T-helper 9 cell (primary cell): Measurements from ENCODE around the gene CDS1.
"Not testable (repeated sequence)": the region's sequence is repeated elsewhere in the genome, so short reads cannot be mapped to it uniquely, and the experiment has no call there.

ENCODE experiments used
- DNase-seq: peaks from one replicate; pipeline ENCODE4 v3.0.0-alpha.2; 2020

CDS1 gene

DNA sequence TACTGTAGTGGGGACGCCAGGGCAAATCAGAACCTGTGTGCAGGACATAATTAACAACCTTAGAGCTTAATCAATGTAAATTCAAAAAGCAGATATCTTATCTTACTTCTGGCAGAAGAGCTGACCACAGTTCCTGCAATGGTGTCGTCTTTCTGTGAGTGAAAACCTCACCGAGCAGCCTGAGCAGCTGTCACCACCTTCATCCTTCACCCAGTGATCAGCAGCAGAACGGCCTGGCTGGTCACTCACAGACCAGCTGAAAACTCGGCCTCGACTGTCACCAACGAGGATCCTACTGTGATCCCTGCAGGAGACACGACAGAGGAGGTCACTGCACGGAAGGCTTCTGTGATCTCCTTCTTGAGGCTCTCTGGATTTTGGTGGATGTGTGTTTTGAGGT lies 94.2 kb downstream of the CDS1 start:
- DNase-seq = no peak

DNA sequence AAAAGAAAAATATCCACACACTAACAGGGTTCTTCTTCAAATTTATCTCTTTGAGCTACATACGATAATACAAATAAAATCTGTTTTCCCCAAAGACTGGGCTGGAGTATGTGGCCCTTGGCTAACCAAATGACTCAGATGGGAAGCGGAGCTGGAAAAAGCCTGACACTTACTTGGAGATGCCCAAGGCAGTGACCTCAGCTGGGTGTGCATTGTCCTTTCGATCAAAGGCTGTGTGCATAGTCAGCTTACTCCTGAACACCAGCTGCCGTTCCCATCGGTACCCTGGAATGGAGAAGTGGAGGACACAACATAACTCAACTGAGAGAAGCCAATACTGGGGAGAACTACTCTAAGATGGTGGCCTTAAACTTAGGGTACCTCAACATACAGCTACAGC lies 95.1 kb downstream of the CDS1 start:
- DNase-seq = no peak

GRCh38 chr4:84678976-84679744 lies 96.2 kb downstream of the CDS1 start:
- no peak for DNase-seq

GRCh38 chr4:84680956-84681355 lies 98.0 kb downstream of the CDS1 start:
- no peak for DNase-seq

DNA sequence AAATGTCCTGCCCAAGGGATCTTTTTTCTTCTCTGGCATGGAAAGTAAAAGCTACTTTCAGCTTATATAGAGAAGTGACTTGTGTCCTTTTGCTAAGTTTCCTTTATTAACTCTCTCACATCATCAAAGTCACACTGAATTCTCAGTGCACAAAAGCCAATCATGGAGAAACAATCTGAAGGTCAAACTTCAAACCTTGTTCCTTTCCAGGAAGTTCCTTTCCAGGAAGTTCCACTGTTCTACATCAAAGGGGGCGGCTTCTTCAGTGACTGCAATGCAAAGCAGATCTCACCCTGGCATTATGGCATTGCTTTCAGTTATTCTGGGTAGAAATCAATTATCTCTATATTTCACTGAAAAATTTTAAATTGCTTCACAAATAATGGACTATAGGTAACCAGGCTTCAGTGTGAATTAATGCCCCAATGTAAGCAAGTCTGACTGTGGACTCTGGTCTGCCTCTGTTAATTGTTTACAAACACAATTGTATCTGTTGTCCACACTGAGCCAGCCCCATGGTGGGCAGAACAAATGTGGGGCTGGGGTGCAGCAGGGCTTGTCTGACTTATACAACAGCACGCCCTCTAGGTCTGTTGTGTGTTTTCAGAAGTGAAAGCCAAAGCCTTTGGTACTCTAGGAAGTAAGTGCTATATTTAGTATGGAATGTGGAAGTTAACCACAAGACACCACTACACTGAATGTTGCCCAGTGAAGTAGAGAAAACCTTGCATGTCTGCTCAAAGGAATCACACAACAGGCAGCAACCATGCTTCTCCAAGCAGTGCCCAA lies 98.8 kb downstream of the CDS1 start:
- no peak for DNase-seq

DNA sequence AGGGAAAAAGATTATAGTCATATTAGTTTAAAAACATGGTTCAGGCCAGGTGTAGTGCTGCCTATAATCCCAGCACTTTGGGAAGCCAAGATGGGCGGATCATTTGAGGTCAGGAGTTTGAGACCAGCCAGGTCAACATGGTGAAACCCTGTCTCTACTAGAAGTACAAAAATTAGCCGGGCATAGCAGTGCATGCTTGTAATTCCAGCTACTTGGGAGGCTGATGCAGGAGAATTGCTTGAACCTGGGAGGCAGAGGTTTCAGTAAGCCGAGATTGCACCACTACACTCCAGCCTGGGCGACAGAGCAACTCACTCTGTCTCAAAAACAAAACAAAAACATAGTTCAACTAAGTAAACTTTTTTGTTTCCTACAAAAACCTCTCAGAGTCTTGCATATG lies 99.7 kb downstream of the CDS1 start:
- DNase-seq = not testable (repeated sequence)

DNA sequence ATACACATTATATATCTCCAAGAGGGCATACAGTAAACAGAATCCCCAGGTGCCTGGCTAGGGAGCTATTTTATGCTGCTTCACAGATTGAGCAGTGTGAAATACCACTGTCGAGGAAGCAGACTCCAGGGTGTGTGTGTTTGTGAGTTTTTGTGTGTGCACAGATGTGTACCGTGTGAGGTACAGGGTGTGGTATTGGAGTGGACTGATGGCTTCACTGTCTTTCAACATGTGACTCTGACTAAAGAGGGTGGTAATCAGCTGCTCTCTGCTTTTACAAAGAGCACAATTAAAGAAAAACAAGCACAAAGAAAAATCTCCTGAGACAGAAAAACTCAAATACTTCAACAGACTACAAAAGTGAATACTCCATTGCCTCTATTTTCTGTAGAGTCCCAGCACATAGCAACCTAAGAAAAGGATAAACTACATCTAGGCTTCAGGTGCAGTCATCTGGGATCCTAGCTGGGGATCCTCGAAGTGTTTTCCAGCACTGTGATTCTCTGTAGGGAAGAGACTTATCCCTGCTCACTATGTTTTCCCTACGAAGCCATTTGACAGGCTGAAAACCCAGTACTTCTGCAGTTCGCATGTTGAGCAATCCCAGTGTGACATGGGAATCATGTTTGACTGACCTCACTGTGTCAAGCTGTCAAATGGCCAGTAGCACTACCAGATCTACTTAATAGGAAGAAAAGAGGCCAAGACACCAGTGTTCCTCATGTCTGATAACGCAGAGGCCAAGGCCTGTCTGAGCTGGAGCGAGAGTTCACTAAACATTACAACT lies 100.3 kb downstream of the CDS1 start:
- DNase-seq = no peak

- no peak for DNase-seq
These were observed 101.4 kb downstream of the CDS1 start for GRCh38 chr4:84684361-84684760.

- no peak for DNase-seq
These were observed 102.2 kb downstream of the CDS1 start for GRCh38 chr4:84685105-84685504.

DNA sequence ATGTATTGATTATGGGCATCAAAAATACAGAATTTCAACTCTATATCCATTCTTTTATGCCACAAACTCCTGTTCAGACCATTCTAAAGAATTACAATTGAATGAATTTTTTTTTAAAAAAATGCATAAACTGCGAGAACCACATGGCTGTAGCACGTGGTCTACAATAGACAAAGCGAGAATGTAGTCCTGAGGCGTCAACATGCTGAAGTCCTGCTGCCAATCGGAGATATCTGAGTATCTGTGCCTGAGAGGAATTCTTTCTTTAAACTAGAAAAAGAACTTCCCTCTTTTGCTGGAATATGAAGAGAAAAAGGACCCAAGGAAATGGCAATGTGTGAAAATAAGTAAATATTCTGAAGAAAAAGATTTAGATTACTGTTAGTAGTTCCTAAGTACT lies 105.7 kb downstream of the CDS1 start:
- DNase-seq = no peak

GRCh38 chr4:84689197-84689596 lies 106.3 kb downstream of the CDS1 start:
- DNase-seq = no peak

DNA sequence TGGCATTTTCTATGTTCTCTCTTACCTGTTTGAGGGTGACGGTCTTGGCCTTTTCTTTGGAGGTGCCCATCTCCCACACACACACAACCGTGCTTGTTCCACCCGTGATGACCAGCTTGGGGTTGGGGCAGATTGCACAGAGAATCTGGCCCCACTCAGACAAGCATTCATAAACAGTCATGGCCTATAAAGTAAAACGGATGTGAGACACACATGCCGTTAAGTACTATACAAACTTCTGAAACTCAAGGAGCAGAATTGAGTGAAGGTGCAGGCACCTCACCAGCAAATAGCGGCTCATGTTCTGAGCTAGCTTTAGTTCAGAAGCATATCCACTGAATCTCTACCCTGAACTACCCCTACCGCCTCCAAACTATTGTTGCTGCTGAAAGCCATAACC lies 107.6 kb downstream of the CDS1 start:
- no peak for DNase-seq

GRCh38 chr4:84691170-84691691 lies 108.3 kb downstream of the CDS1 start:
- DNase-seq = no peak

GRCh38 chr4:84691800-84692199 lies 108.9 kb downstream of the CDS1 start:
- no peak for DNase-seq

DNA sequence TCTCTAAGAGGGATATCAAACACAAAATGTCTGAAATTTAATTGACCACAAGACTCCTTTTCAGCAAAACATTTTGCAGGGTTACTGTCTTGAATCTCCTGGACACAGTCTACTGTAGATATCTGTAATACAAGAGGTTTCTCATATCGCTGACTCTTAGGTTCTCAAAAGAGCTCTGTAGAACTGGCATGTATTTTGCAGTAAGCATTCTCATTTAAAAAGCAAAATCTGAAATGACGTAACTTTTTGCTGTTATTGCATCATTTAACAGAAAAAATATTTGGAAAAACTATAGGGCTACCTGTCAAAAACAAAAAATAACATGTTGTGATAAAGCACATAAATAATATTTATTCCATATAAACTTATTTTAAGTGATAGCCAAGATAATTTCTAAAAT lies 114.2 kb downstream of the CDS1 start:
- no peak for DNase-seq

DNA sequence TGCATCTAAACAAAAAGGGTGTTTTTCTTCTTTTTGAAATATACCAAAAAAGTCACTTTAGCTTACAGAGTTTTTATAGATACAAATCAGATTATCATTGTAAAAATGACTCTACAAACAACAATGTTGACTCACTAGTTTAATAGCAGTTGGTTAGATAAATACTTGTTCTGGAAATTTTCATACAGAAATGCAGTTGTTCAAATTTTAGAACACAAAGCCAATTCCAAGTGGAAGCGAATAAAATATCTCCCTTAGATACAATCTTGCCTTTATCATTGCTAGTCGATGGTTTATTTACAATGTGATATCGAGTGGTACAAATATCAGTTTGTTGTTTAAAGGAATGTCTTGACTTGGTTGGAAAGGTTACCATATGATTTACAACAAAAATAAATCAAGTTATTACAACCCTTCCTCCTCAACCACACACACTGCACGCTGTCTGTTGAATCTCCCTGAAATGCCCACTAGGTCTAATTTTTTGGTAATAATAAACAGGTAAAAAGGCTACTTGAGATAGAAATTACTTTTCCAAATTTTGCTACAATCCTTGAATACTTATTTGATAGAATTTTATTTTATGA lies 114.8 kb downstream of the CDS1 start:
- DNase-seq = no peak

GRCh38 chr4:84699001-84699671 lies 116.2 kb downstream of the CDS1 start:
- DNase-seq = no peak
